Smooth muscle cell of the pulmonary artery (primary cell): ENCODE data around the gene LMCD1. TPM values are rescaled to one million over a fixed set of nuclear protein-coding genes. Genes with fewer than 3 reads are reported as not detected.

Source experiments
- total RNA-seq: library from RNA; depleted of rRNA; stranded (reverse); fragments of >200 nt; gene quantifications from 2 replicates; pipeline ENCODE4 v1.2.3, GENCODE V29; 2014

Gene LMCD1
- total RNA-seq: 49.8 and 81.3 TPM in 2 replicates

GRCh38 chr3:8501371-8502131 is at the start of gene LMCD1:
LMCD1 (plus strand) TSS chr3:8501823; CDS start chr3:8501939, 116 bp downstream.

Other genes with a start within 250 kb of the LMCD1 start
- not detected in 2 replicates for gene SSUH2, start 143.0 kb downstream of the LMCD1 start, total RNA-seq
- not detected in 2 replicates for gene CAV3, start 232.0 kb downstream of the LMCD1 start, total RNA-seq